Mononuclear cell (primary cell): Measurements from ENCODE around the gene KDM2A. TPM values are rescaled to one million over a fixed set of nuclear protein-coding genes. Genes with fewer than 3 reads are reported as not detected.

Source experiments
- H3K27me3 ChIP-seq: 2 replicates; pipeline ENCODE4 v1.6.0; 2011; ENCODE audit warnings: low read length, control low read depth; ENCODE audit not compliant: insufficient read depth
- H3K4me1 ChIP-seq: 2 replicates; pipeline ENCODE4 v1.5.1; 2011; ENCODE audit warnings: mild to moderate bottlenecking, low read length, control low read depth; ENCODE audit not compliant: insufficient read depth
- H3K4me3 ChIP-seq: 2 replicates; pipeline ENCODE4 v1.5.1; 2011; ENCODE audit warnings: mild to moderate bottlenecking, low read length, moderate library complexity
- H3K9me3 ChIP-seq: 2 replicates; pipeline ENCODE4 v1.5.1; 2011; ENCODE audit warnings: low read depth, mild to moderate bottlenecking, control low read depth, low read length
- total RNA-seq: library from RNA; depleted of rRNA; stranded (reverse); fragments of >200 nt; gene quantifications from one replicate; pipeline ENCODE4 v1.2.3, GENCODE V29; 2012

KDM2A gene
- total RNA-seq, result 197 TPM

DNA sequence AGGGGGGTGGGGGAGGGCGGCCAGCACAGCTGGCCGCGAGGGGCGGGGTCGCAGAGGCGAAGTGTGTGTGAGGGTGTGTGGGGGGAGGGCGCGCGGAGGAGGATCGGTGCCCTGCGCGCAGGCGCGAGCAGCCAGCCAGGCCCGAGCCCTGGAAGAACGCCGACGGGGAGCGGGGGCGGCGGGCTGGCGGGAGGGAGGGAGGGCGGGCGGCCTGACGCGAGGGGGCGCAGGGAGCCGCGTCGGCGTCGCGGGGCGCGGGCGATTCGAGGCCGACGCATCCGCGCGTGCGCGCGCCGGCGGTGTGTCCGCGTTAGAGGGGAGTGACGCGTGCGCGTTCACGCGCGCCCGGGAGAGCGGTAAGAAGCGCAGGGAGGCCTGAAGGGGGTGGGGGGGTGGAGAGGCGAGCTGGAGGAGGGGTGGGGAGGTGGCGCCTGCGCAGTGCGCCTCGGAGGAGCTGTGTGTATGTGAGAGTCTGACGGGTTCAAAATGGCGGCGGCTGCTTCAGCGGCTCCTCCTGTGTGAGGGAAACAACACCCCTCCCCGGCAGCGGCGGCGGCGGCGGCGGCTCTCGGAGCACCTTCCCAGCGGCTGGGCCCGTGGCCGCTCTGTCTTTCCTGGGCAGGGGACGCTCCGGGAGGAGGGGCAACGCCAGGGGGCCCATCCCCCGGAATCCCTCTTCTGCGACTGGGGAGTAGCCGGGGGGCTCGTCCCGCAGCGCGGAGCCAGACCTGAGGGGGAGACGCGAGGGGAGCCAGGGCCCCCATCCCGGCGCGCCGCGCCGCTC is at the start of gene KDM2A:
Gene KDM2A, plus strand, starts transcription at position 463 of the 784 bp plus-strand sequence. CDS start 2,054 bp downstream, outside the sequence.
- Histone ChIP-seq H3K4me1 (peaks cover 60% of the 10 kb centered on the region), H3K9me3 (no peaks in the 10 kb centered on the region), H3K27me3 (no peaks in the 10 kb centered on the region), H3K4me3 (peak within 1 kb of the TSS; percentile 80)

DNA sequence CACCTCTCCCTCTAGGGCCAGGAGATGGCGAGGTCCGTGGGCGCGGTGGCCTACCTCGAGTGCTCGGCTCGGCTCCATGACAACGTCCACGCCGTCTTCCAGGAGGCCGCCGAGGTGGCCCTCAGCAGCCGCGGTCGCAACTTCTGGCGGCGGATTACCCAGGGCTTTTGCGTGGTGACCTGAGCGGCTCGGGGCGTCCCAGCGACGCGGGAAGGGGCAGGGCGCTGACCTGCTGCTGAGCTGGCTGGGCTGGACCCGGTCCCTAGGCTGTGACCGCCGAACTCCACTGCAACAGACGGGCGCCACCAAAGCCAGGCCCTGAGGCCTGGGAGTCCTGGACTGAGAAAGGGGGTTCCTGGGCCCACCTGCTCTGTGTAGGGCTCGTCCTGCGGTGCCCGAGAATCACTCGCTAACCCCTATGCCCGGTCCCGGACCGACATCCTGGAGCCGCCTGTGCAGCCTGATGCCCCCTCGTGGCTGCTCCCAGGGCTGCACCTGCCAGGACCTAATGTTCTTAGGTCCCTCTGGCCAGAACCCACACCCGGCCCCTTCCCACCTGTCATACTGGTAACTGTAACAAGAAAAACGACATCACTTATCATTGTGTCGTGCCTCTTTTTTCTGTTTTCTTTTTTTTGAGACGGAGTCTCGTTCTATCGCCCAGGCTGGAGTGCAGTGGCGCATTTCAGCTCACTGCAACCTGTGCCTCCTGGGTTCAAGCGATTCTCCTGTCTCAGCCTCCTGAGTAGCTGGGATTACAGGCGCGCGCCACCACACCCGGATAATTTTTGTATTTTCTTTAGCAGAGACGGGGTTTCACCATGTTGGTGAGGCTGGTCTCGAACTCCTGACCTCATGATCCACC is 47.4 kb upstream of the KDM2A start:
- Histone ChIP-seq H3K27me3 (no peaks in the 10 kb centered on the region), H3K4me3 (no peak overlapping the region), H3K9me3 (no peaks in the 10 kb centered on the region), H3K4me1 (peaks cover 16% of the 10 kb centered on the region)

DNA sequence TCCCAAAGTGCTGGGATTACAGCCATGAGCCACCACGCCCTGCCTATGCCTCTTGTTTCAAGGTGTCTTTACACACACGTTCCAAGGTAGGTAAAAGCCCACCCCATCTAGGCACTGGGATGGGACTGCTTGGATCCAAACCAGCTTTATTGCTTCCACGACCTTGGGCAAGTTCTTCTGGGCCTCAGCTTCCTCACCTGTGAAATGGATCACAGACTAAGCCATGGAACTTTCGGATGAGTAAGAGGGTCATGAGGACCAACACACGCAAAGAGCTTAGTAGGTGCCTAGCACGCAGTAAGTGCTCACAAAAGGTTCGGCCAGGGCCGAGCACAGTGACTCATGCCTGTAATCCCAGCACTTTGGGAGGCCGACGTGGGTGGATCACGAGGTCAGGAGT is 46.8 kb upstream of the KDM2A start:
- Histone ChIP-seq H3K4me3 (no peak overlapping the region), H3K4me1 (peaks cover 19% of the 10 kb centered on the region), H3K9me3 (no peaks in the 10 kb centered on the region), H3K27me3 (no peaks in the 10 kb centered on the region)

DNA sequence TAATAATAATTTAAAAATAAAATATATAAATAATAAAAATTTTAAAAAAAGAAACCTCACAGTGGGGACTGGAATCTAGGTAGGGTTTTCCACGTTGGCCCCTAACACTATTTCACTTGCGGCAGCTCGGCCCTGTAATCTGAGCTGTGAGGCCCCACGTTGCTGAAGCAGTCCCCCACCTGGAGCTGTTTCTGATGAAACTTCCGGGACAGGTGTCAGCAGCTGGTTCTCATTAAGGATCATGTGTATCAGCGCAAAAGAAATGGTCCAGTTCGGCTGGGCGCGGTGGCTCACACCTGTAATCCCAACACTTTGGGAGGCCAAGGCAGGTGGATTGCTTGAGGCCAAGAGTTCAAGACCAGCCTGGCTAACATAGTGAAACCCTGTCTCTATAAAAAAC is 45.2 kb upstream of the KDM2A start:
- Histone ChIP-seq H3K4me3 (no peak overlapping the region), H3K9me3 (no peaks in the 10 kb centered on the region), H3K27me3 (no peaks in the 10 kb centered on the region), H3K4me1 (peaks cover 30% of the 10 kb centered on the region)

DNA sequence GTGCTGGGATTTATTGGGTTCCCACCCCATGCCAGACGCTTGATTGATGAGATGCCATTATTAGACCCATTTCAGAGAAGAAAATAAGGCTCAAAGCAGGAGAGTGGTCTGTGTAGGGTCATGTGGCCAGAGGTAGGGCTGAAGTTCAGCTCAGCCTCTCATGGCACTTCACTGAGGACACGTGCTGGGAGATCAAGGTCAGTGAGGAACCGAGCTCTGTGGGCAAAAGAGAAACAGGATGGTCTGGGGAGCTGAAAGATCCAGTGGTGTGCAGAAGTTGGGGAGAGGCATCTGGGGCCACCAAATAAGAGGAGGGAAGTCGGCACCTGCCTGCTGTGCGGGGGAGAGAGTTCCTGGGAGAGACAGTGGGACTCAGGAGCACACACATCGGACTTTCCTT is 42.9 kb upstream of the KDM2A start:
- H3K4me3 ChIP-seq, result no peak overlapping the region
- H3K4me1 ChIP-seq, result peaks cover 34% of the 10 kb centered on the region
- H3K9me3 ChIP-seq, result no peaks in the 10 kb centered on the region
- H3K27me3 ChIP-seq, result no peaks in the 10 kb centered on the region

DNA sequence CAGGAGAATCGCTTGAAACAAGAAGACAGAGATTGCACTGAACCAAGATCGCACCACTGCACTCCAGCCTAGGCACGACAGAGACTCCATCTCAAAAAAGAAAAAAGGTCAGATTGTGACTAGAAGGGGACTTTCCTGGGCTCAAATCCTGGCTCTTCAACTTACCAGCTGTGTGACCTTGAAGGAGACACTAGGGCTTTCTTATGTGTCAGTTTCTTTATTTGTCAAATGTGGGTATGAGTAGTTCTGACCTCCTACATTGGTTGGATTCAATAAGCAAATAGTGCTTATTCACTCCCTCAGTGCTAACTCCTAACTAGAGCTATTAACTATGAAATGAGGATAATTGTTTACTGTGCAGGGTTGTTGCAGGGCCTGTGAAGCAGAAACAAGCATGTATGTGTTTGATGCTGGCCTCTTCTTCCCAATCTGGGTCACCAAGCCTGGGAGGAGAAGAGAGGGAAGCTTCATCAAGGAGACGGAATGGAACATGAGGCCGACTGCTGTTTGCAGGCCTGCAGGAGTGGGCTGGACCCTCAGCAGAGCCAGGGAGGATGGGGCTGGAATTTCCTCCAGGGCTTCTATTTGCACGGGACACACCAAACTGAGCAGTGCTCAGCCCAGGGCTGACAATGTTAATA is 39.9 kb upstream of the KDM2A start:
- H3K4me1 ChIP-seq, result peaks cover 30% of the 10 kb centered on the region
- H3K27me3 ChIP-seq, result no peaks in the 10 kb centered on the region
- H3K9me3 ChIP-seq, result no peaks in the 10 kb centered on the region
- H3K4me3 ChIP-seq, result no peak overlapping the region

DNA sequence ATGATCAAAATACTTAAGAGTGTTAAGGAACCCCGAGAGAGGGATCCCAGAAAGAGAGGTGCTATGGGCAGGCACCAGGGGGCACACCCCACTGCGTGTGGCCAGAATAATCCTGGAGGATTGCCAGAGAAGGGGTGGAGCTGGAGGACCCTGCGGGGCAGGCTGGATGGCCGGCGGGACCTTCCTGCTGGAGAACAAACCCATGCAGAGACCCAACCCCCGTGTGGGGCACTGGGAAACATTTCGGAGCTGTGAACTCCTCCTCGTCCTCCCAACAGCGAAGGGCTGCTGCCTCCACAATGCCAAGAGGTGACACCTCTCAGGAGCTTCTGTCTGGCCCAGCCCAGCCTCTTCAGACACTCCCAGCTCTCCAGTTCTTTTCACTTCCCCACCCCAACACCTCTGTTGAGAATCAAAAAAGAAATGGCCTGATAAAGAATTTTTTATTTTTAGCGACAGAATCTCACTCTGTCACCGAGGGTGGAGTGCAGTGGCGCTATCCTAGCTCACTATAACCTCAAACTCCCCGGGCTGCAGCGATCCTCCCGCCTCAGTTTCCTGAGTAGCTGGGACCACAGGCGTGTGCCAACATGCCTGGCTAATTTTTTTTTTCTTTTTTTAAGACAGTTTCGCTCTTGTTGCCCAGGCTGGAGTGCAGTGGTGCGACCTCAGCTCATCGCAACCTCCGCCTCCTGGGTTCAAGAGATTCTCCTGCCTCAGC is 36.8 kb upstream of the KDM2A start:
- H3K4me3 ChIP-seq, result no peak overlapping the region
- H3K4me1 ChIP-seq, result peaks cover 27% of the 10 kb centered on the region
- H3K27me3 ChIP-seq, result no peaks in the 10 kb centered on the region
- no peaks in the 10 kb centered on the region for H3K9me3 ChIP-seq

DNA sequence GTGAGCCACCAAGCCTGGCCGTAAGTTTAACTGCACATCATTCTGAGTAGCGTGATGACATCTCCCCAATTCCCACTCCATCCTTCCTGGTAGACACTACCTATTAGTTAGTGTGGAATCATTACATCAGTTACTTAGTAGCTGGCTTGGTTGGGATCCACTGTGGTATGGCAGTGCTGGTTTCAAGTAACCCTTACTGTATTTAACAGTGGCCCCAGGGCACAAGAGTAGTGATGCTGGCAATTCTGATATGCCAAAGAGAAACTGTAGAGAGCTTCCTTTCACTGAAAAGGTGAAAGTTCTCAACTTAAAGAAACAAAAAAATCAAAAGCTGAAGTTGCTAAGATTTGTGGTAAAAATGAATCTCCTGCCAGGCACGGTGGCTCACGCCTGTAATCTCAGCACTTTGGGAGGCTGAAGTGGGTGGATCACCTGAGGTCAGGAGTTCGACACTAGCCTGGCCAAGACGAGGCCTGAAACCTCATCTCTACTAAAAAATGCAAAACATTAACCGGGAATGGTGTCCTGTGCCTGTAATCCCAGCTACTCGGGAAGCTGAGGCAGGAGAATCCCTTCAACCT is 35.2 kb upstream of the KDM2A start:
- Histone ChIP-seq H3K4me3 (no peak overlapping the region), H3K27me3 (no peaks in the 10 kb centered on the region), H3K9me3 (no peaks in the 10 kb centered on the region)

DNA sequence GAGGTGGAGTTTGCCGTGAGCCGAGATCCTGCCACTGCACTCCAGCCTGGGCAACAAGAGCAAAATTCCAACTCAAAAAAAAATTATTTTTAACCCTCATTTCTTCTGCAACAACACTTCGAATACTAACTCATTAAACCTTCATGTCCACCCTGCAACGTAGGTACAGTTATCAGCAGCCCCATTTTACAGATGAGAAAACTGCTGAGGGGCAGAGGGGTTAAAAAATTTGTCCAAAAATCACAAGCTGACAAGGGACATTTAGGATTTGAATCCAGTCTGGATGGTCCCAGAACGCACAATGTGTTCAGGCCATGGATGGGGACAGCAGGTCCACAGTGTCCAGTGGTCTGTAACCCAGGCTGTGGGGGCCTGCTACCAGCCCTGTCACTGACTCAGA is 33.4 kb upstream of the KDM2A start:
- no peak overlapping the region for H3K4me3 ChIP-seq
- no peaks in the 10 kb centered on the region for H3K27me3 ChIP-seq
- H3K4me1 ChIP-seq, result peaks cover 12% of the 10 kb centered on the region
- H3K9me3 ChIP-seq, result no peaks in the 10 kb centered on the region

More for the DNA sequence above, 35.2 kb upstream of the KDM2A start:
- peaks cover 15% of the 10 kb centered on the region for H3K4me1 ChIP-seq

DNA sequence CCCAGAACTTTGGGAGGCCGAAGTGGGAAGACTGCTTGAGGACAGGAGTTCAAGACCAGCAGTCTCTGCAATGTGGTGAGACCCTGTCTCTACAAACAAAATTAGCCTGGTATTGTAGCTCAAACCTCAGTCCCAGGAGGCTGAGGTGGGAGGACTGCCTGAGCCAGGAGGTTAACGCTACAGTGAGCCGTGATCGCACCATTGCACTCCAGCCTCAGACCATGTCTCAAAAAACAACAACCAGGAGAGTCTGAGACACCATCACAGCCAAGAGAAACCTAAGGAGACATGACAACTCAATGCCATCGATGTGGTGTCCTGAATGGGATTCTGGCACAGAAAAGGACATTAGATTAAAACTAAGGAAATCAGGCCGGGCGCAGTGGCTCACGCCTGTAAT is 28.3 kb upstream of the KDM2A start:
- no peak overlapping the region for H3K4me3 ChIP-seq
- no peaks in the 10 kb centered on the region for H3K9me3 ChIP-seq
- H3K4me1 ChIP-seq, result no peaks in the 10 kb centered on the region
- no peaks in the 10 kb centered on the region for H3K27me3 ChIP-seq

DNA sequence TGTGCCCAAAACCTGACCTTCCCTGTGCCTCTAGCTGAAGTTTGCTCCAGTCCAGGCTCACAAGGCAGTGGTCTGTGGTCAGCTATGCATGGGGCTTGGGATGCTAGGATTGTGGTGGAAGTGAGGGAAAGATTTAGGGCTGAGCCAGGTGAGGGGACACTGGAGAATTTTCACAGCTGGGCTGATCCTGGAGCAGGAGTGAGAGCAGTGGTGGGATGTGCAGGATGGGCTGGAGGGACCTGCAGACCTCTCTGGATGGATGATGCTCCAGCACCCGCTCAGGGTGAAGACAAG is 23.9 kb upstream of the KDM2A start:
- H3K4me1 ChIP-seq, result peaks cover 4% of the 10 kb centered on the region
- no peak overlapping the region for H3K4me3 ChIP-seq
- H3K27me3 ChIP-seq, result no peaks in the 10 kb centered on the region
- no peaks in the 10 kb centered on the region for H3K9me3 ChIP-seq

DNA sequence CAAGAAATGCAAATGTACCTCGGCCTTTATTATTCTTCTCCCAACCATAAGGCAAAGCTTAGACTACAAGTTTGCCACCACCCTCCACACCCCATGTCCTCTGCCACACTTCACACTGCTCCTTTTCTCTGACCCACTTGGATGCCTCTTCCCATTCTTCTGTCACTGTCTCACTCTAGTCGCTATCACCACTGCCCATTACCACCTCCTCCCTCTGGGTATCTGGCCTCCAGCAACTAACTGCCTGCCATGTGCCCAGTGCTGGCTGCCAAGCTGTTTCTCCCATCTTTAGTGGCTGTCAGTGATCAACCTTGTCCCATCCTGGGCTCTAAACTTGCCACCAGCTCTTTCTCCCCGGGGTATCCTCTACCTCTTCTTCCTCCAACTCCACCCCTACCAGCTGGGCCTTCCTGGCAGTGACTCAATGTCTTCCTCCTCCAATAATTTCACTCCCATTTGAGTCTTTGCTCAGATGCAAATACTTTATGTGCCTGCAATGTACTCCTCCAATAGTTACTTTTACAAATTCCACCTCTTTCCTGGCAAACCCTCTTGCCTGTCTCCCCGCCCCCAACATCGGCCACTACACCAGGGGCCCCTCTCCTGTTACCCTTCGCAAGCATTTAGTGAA is 20.1 kb upstream of the KDM2A start:
- Histone ChIP-seq H3K9me3 (no peaks in the 10 kb centered on the region), H3K27me3 (no peaks in the 10 kb centered on the region), H3K4me3 (no peak overlapping the region), H3K4me1 (peaks cover 9% of the 10 kb centered on the region)

DNA sequence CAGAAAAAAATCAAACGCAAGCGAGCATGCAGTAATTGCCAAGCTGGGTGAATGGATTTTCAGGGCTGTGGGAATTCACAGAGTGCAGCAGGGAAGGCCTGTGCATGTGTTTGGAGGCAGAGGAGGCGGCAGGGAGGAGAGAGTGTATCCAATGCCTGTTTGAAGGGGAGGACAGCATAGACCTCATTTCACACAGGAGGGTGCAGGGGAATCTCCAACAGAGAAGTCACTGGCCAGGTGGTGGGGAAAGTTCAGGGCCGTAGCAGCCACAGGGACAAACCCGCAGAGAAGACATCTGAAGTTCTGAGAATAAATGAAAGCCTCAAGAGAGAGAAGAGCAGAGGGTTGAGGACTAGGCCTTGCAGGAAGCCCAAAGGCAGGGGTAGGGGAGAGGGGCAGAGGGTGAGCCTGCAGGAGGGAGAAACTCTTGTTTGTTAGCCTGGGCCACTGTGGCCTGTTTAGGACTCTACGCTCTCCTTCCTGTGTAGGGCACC is 19.2 kb upstream of the KDM2A start:
- Histone ChIP-seq H3K4me3 (no peak overlapping the region), H3K4me1 (peaks cover 9% of the 10 kb centered on the region), H3K9me3 (no peaks in the 10 kb centered on the region), H3K27me3 (no peaks in the 10 kb centered on the region)

DNA sequence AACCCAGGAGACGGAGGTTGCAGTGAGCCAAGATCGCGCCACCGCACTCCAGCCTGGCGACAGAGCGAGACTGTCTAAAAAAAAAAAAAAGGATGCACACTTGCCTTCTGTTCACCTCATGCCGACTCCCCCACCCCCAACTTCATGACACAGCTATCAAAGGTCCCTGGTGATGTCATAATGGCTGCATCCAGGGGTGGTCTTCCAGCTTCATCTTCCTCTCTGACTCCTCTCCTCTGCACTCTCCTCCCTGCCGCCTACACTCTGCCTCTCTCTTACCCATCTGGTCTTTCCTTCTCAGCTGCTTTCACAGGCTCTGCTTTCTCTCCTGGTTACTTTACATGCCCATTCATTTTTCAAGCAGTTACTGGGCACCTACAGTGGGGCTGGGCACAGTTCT is 16.4 kb upstream of the KDM2A start:
- H3K4me3 ChIP-seq, result no peak overlapping the region
- no peaks in the 10 kb centered on the region for H3K27me3 ChIP-seq
- no peaks in the 10 kb centered on the region for H3K9me3 ChIP-seq
- H3K4me1 ChIP-seq, result peaks cover 9% of the 10 kb centered on the region
